Suppressor macrophage treated with lipopolysaccharide for 1 hour (primary cell): Measurements from ENCODE around the gene C5orf52.
"Not testable (repeated sequence)": the region's sequence is repeated elsewhere in the genome, so short reads cannot be mapped to it uniquely, and the experiment has no call there.

Source experiments
- DNase-seq, 3 donors: peaks; one replicate each; pipeline ENCODE4 v3.0.0-alpha.2; 2020 to 2022

C5orf52 gene

GRCh38 chr5:157679801-157680200, 8.5 kb downstream of the C5orf52 start:
- DNase-seq = no peak

- DNase-seq = no peak
Measured at GRCh38 chr5:157680239-157680638, 8.9 kb downstream of the C5orf52 start.

- DNase-seq = no peak
Measured at GRCh38 chr5:157681048-157681447, 9.7 kb downstream of the C5orf52 start.

GRCh38 chr5:157682257-157682656, 10.9 kb downstream of the C5orf52 start:
- no peak for DNase-seq

- not testable (repeated sequence) for DNase-seq
Measured at GRCh38 chr5:157686276-157687197, 15.2 kb downstream of the C5orf52 start.

GRCh38 chr5:157687198-157687554, 15.8 kb downstream of the C5orf52 start:
- no peak for DNase-seq

GRCh38 chr5:157689942-157690689, 18.8 kb downstream of the C5orf52 start:
- peak in 2 of 3 donors; percentile 8 to 18 for DNase-seq

- DNase-seq = no peak
Measured at GRCh38 chr5:157690690-157691433, 19.5 kb downstream of the C5orf52 start.

- not testable (repeated sequence) for DNase-seq
Measured at GRCh38 chr5:157693816-157694215, 22.5 kb downstream of the C5orf52 start.

- not testable (repeated sequence) for DNase-seq
Measured at GRCh38 chr5:157696154-157696553, 24.8 kb downstream of the C5orf52 start.

GRCh38 chr5:157698674-157699073, 27.3 kb downstream of the C5orf52 start:
- not testable (repeated sequence) for DNase-seq

GRCh38 chr5:157703736-157704135, 32.4 kb downstream of the C5orf52 start:
- no peak for DNase-seq

- no peak for DNase-seq
Measured at GRCh38 chr5:157708866-157709265, 37.5 kb downstream of the C5orf52 start.

- no peak for DNase-seq
Measured at GRCh38 chr5:157709346-157709745, 38.0 kb downstream of the C5orf52 start.

GRCh38 chr5:157710431-157710830, 39.1 kb downstream of the C5orf52 start:
- DNase-seq = no peak

GRCh38 chr5:157710882-157711281, 39.5 kb downstream of the C5orf52 start:
- peak; percentile 40 to 88 (median 88) for DNase-seq

GRCh38 chr5:157713830-157714595, 42.7 kb downstream of the C5orf52 start:
- peak in 2 of 3 donors; percentile 5 to 9 for DNase-seq

GRCh38 chr5:157714596-157714864, 43.2 kb downstream of the C5orf52 start:
- DNase-seq = no peak

GRCh38 chr5:157718519-157718918, 47.2 kb downstream of the C5orf52 start:
- DNase-seq = peak; percentile 57 to 72 (median 71)

GRCh38 chr5:157719245-157719644, 47.9 kb downstream of the C5orf52 start:
- no peak for DNase-seq

GRCh38 chr5:157721159-157721558, 49.8 kb downstream of the C5orf52 start:
- no peak for DNase-seq

- not testable (repeated sequence) for DNase-seq
Measured at GRCh38 chr5:157722895-157723294, 51.6 kb downstream of the C5orf52 start.

- not testable (repeated sequence) for DNase-seq
Measured at GRCh38 chr5:157726607-157727006, 55.3 kb downstream of the C5orf52 start.
